GM23338 (cell line): ENCODE data around the gene TECPR2. TPM values are rescaled to one million over a fixed set of nuclear protein-coding genes. Genes with fewer than 3 reads are reported as not detected.

ENCODE experiments used
- ATAC-seq: fragments of 200-7000 bp; cut with Tn5 transposase; 3 replicates; pipeline ENCODE4 v1.9.1; 2020
- DNase-seq: peaks from one replicate; pipeline ENCODE4 v3.0.0-alpha.2; 2015; ENCODE audit warnings: low spot score
- H2AFZ ChIP-seq: fragments of 200-600 bp; sonication (generic); 2 replicates; pipeline ENCODE4 v1.8.0; 2016; ENCODE audit warnings: antibody characterized with exemption, mild to moderate bottlenecking, moderate library complexity
- H3F3A ChIP-seq: fragments of 200-600 bp; sonication (generic); replicated peaks from 2 replicates; pipeline ENCODE4 v1.8.0; 2017; ENCODE audit warnings: antibody characterized with exemption, mixed run types, low read depth
- H3K27ac ChIP-seq: fragments of 200-600 bp; sonication (generic); 2 replicates; pipeline ENCODE4 v1.6.1; 2016; ENCODE audit warnings: low read depth
- H3K27me3 ChIP-seq: fragments of 200-600 bp; sonication (generic); 2 replicates; pipeline ENCODE4 v1.8.0; 2016; ENCODE audit warnings: mild to moderate bottlenecking, mixed run types, moderate library complexity; ENCODE audit not compliant: insufficient read depth
- H3K36me3 ChIP-seq: fragments of 200-600 bp; sonication (generic); 2 replicates; pipeline ENCODE4 v1.8.0; 2016; ENCODE audit warnings: mild to moderate bottlenecking; ENCODE audit not compliant: insufficient read depth
- H3K4me1 ChIP-seq: fragments of 200-600 bp; sonication (generic); 2 replicates; pipeline ENCODE4 v1.8.0; 2016; ENCODE audit warnings: mild to moderate bottlenecking, moderate library complexity; ENCODE audit not compliant: insufficient read depth
- H3K4me2 ChIP-seq: fragments of 200-600 bp; sonication (generic); 2 replicates; pipeline ENCODE4 v1.7.1; 2017; ENCODE audit warnings: mixed run types
- H3K4me3 ChIP-seq: fragments of 200-600 bp; sonication (generic); 2 replicates; pipeline ENCODE4 v1.6.1; 2016; ENCODE audit warnings: mixed run types
- H3K79me2 ChIP-seq: fragments of 200-600 bp; sonication (generic); replicated peaks from 2 replicates; pipeline ENCODE4 v1.8.0; 2017; ENCODE audit warnings: mild to moderate bottlenecking; ENCODE audit not compliant: insufficient read depth
- H3K9me2 ChIP-seq: fragments of 200-600 bp; sonication (generic); 2 replicates; pipeline ENCODE4 v1.8.0; 2017; ENCODE audit not compliant: insufficient read depth
- H4K20me1 ChIP-seq: fragments of 200-600 bp; sonication (generic); replicated peaks from 2 replicates; pipeline ENCODE4 v1.8.0; 2017; ENCODE audit warnings: mild to moderate bottlenecking; ENCODE audit not compliant: insufficient read depth
- H3K27ac Mint-ChIP-seq: 2 replicates; pipeline ENCODE4 v1.8.0; 2020; ENCODE audit warnings: inconsistent platforms, mild to moderate bottlenecking, moderate library complexity, mixed read lengths
- H3K27me3 Mint-ChIP-seq: 3 replicates; pipeline ENCODE4 v1.8.0; 2022; ENCODE audit warnings: low read depth, mild to moderate bottlenecking, moderate library complexity, mixed read lengths, inconsistent platforms; ENCODE audit not compliant: insufficient read depth, poor library complexity
- H3K36me3 Mint-ChIP-seq: 3 replicates; pipeline ENCODE4 v1.8.0; 2021; ENCODE audit warnings: low read depth, mild to moderate bottlenecking, inconsistent platforms, moderate library complexity, mixed read lengths
- H3K4me1 Mint-ChIP-seq: 3 replicates; pipeline ENCODE4 v1.8.0; 2020; ENCODE audit warnings: mild to moderate bottlenecking, inconsistent platforms, mixed read lengths
- H3K4me3 Mint-ChIP-seq: 3 replicates; pipeline ENCODE4 v1.8.0; 2021; ENCODE audit warnings: moderate library complexity, mild to moderate bottlenecking, inconsistent platforms, mixed read lengths
- H3K9me3 Mint-ChIP-seq: 3 replicates; pipeline ENCODE4 v1.8.0; 2020; ENCODE audit warnings: moderate library complexity, mild to moderate bottlenecking, inconsistent platforms, mixed read lengths
- CREB1 ChIP-seq: fragments of 250-450 bp; sonication (Bioruptor Pico); IDR thresholded peaks from 2 replicates; pipeline ENCODE4 v1.5.0; 2020; ENCODE audit warnings: low read depth, mild to moderate bottlenecking, moderate library complexity
- ETS1 ChIP-seq: IDR thresholded peaks from 2 replicates; pipeline ENCODE4 v1.6.1; 2016; ENCODE audit warnings: antibody characterized with exemption
- EZH2 ChIP-seq: fragments of 200-600 bp; sonication (generic); IDR thresholded peaks from one replicate; pipeline ENCODE4 v1.8.0; 2017; ENCODE audit warnings: antibody characterized with exemption, mild to moderate bottlenecking, low read depth; ENCODE audit not compliant: unreplicated experiment
- EZH2phosphoT487 ChIP-seq: fragments of 200-600 bp; sonication (generic); IDR thresholded peaks from one replicate; pipeline ENCODE4 v1.8.1; 2018; ENCODE audit warnings: antibody characterized with exemption; ENCODE audit not compliant: unreplicated experiment
- JUNB ChIP-seq: IDR thresholded peaks from one replicate; pipeline ENCODE4 v1.6.1; 2016; ENCODE audit warnings: antibody characterized with exemption; ENCODE audit not compliant: unreplicated experiment
- NANOG ChIP-seq: IDR thresholded peaks from 2 replicates; pipeline ENCODE4 v1.6.1; 2016; ENCODE audit warnings: antibody characterized with exemption, borderline replicate concordance
- POLR2AphosphoS5 ChIP-seq: IDR thresholded peaks from 2 replicates; pipeline ENCODE4 v1.6.1; 2016; ENCODE audit warnings: antibody characterized with exemption, low read depth
- STAT1 ChIP-seq: IDR thresholded peaks from one replicate; pipeline ENCODE4 v1.6.1; 2016; ENCODE audit warnings: antibody characterized with exemption; ENCODE audit not compliant: unreplicated experiment
- ZNF114 ChIP-seq: fragments of 250-450 bp; sonication (Bioruptor Pico); IDR thresholded peaks from 2 replicates; pipeline ENCODE4 v1.5.0; 2020; ENCODE audit warnings: mild to moderate bottlenecking, moderate library complexity
- ZNF331 ChIP-seq: fragments of 250-450 bp; sonication (Bioruptor Pico); IDR thresholded peaks from 2 replicates; pipeline ENCODE4 v1.5.0; 2020; ENCODE audit warnings: low read depth, mild to moderate bottlenecking, moderate library complexity
- polyA plus RNA-seq: library from polyadenylated mRNA; unstranded; fragments of >200 nt; fragmentation: Nextera tagmentation; extraction: Ambion mirVana; gene quantifications from 2 replicates; pipeline ENCODE4 v1.2.1, GENCODE V29; 2016
- total RNA-seq: library from RNA; depleted of rRNA; stranded (reverse); fragments of >200 nt; shearing (Covaris generic); gene quantifications from 2 replicates; pipeline ENCODE4 v1.2.3, GENCODE V29; 2014
- TF ChIP-seq, protein P1 (sequence below): fragments of 250-450 bp; sonication (Bioruptor Pico); IDR thresholded peaks from 2 replicates; pipeline ENCODE4 v1.5.0; 2020; ENCODE audit warnings: mild to moderate bottlenecking, moderate library complexity
- TF ChIP-seq, protein P2 (sequence below), 2 experiments: fragments of 200-600 bp in 1 of 2; sonication (generic) in 1 of 2; conservative IDR thresholded peaks; 2 replicates each; pipeline versions ENCODE4 v1.5.1 to v1.6.1; 2016 to 2017; ENCODE audit warnings: antibody characterized with exemption in 2 of 2, low read depth in 2 of 2, mild to moderate bottlenecking in 2 of 2, moderate library complexity in 1 of 2
- TF ChIP-seq, protein P3 (sequence below): IDR thresholded peaks from one replicate; pipeline ENCODE4 v1.6.1; 2018; ENCODE audit warnings: antibody characterized with exemption; ENCODE audit not compliant: unreplicated experiment

Gene TECPR2
- total and polyA plus RNA-seq, 2 experiments from 2014 or later: 4.8 to 20.5 TPM

DNA sequence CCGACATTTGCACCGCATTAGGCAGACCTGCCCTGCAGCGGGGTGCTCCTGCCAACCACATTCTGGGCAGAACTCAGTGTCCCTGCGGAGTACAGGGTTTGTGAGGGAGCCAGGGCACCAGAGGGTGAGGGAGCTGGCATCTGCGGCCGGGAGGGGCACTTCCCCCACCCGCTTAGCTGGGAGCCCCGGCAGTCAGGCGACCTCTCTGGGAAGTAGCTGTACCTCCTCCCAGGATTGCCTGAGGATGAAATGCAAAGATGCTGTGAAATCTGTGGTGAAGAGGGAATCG lies 88.3 kb downstream of the TECPR2 start (continued):
- TF ChIP-seq EZH2 (no peak), EZH2phosphoT487 (no peak), POLR2AphosphoS5 (no peak), ZNF331 (CRISPR knock-in tag) (no peak)

- Mint-ChIP-seq H3K9me3 (no peaks in the 10 kb centered on the region), H3K4me1 (no peaks in the 10 kb centered on the region), H3K36me3 (peaks cover 12% of the 10 kb centered on the region; the same call in 2 of the 3 replicates), H3K27me3 (no peaks in the 10 kb centered on the region), H3K27ac (no peak overlapping the region), H3K4me3 (no peak overlapping the region)
- TF ChIP-seq, protein P1, sequence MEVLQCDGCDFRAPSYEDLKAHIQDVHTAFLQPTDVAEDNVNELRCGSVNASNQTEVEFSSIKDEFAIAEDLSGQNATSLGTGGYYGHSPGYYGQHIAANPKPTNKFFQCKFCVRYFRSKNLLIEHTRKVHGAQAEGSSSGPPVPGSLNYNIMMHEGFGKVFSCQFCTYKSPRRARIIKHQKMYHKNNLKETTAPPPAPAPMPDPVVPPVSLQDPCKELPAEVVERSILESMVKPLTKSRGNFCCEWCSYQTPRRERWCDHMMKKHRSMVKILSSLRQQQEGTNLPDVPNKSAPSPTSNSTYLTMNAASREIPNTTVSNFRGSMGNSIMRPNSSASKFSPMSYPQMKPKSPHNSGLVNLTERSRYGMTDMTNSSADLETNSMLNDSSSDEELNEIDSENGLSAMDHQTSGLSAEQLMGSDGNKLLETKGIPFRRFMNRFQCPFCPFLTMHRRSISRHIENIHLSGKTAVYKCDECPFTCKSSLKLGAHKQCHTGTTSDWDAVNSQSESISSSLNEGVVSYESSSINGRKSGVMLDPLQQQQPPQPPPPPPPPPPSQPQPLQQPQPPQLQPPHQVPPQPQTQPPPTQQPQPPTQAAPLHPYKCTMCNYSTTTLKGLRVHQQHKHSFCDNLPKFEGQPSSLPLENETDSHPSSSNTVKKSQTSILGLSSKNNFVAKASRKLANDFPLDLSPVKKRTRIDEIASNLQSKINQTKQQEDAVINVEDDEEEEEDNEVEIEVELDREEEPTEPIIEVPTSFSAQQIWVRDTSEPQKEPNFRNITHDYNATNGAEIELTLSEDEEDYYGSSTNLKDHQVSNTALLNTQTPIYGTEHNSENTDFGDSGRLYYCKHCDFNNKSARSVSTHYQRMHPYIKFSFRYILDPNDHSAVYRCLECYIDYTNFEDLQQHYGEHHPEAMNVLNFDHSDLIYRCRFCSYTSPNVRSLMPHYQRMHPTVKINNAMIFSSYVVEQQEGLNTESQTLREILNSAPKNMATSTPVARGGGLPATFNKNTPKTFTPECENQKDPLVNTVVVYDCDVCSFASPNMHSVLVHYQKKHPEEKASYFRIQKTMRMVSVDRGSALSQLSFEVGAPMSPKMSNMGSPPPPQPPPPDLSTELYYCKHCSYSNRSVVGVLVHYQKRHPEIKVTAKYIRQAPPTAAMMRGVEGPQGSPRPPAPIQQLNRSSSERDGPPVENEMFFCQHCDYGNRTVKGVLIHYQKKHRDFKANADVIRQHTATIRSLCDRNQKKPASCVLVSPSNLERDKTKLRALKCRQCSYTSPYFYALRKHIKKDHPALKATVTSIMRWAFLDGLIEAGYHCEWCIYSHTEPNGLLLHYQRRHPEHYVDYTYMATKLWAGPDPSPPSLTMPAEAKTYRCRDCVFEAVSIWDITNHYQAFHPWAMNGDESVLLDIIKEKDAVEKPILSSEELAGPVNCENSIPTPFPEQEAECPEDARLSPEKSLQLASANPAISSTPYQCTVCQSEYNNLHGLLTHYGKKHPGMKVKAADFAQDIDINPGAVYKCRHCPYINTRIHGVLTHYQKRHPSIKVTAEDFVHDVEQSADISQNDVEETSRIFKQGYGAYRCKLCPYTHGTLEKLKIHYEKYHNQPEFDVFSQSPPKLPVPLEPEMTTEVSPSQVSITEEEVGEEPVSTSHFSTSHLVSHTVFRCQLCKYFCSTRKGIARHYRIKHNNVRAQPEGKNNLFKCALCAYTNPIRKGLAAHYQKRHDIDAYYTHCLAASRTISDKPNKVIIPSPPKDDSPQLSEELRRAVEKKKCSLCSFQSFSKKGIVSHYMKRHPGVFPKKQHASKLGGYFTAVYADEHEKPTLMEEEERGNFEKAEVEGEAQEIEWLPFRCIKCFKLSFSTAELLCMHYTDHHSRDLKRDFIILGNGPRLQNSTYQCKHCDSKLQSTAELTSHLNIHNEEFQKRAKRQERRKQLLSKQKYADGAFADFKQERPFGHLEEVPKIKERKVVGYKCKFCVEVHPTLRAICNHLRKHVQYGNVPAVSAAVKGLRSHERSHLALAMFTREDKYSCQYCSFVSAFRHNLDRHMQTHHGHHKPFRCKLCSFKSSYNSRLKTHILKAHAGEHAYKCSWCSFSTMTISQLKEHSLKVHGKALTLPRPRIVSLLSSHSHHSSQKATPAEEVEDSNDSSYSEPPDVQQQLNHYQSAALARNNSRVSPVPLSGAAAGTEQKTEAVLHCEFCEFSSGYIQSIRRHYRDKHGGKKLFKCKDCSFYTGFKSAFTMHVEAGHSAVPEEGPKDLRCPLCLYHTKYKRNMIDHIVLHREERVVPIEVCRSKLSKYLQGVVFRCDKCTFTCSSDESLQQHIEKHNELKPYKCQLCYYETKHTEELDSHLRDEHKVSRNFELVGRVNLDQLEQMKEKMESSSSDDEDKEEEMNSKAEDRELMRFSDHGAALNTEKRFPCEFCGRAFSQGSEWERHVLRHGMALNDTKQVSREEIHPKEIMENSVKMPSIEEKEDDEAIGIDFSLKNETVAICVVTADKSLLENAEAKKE (CRISPR knock-in tag): no peak
- TF ChIP-seq JUNB: no peak
- TF ChIP-seq EZH2phosphoT487: no peak
- no peak for TF ChIP-seq ETS1
- no peak for TF ChIP-seq ZNF114 (CRISPR knock-in tag)
- no peak for TF ChIP-seq EZH2
- no peak for TF ChIP-seq STAT1
- TF ChIP-seq, protein P2, sequence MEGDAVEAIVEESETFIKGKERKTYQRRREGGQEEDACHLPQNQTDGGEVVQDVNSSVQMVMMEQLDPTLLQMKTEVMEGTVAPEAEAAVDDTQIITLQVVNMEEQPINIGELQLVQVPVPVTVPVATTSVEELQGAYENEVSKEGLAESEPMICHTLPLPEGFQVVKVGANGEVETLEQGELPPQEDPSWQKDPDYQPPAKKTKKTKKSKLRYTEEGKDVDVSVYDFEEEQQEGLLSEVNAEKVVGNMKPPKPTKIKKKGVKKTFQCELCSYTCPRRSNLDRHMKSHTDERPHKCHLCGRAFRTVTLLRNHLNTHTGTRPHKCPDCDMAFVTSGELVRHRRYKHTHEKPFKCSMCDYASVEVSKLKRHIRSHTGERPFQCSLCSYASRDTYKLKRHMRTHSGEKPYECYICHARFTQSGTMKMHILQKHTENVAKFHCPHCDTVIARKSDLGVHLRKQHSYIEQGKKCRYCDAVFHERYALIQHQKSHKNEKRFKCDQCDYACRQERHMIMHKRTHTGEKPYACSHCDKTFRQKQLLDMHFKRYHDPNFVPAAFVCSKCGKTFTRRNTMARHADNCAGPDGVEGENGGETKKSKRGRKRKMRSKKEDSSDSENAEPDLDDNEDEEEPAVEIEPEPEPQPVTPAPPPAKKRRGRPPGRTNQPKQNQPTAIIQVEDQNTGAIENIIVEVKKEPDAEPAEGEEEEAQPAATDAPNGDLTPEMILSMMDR (conservative IDR thresholded peaks at IDR 0.05; ENCODE audit: low read depth in 2 of 2): no peak
- TF ChIP-seq ZNF331 (CRISPR knock-in tag): no peak
- no peak for TF ChIP-seq NANOG
- TF ChIP-seq CREB1: no peak
- TF ChIP-seq, protein P3, sequence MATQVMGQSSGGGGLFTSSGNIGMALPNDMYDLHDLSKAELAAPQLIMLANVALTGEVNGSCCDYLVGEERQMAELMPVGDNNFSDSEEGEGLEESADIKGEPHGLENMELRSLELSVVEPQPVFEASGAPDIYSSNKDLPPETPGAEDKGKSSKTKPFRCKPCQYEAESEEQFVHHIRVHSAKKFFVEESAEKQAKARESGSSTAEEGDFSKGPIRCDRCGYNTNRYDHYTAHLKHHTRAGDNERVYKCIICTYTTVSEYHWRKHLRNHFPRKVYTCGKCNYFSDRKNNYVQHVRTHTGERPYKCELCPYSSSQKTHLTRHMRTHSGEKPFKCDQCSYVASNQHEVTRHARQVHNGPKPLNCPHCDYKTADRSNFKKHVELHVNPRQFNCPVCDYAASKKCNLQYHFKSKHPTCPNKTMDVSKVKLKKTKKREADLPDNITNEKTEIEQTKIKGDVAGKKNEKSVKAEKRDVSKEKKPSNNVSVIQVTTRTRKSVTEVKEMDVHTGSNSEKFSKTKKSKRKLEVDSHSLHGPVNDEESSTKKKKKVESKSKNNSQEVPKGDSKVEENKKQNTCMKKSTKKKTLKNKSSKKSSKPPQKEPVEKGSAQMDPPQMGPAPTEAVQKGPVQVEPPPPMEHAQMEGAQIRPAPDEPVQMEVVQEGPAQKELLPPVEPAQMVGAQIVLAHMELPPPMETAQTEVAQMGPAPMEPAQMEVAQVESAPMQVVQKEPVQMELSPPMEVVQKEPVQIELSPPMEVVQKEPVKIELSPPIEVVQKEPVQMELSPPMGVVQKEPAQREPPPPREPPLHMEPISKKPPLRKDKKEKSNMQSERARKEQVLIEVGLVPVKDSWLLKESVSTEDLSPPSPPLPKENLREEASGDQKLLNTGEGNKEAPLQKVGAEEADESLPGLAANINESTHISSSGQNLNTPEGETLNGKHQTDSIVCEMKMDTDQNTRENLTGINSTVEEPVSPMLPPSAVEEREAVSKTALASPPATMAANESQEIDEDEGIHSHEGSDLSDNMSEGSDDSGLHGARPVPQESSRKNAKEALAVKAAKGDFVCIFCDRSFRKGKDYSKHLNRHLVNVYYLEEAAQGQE: no peak
- TF ChIP-seq POLR2AphosphoS5: no peak
- Histone ChIP-seq H3K36me3 (no peaks in the 10 kb centered on the region), H3K27ac (no peak overlapping the region), H3K4me1 (no peaks in the 10 kb centered on the region), H4K20me1 (no peaks in the 10 kb centered on the region), H3K79me2 (no peaks in the 10 kb centered on the region), H2AFZ (no peak overlapping the region), H3K27me3 (no peaks in the 10 kb centered on the region), H3K4me2 (no peak overlapping the region), H3K4me3 (no peak overlapping the region), H3K9me2 (no peaks in the 10 kb centered on the region), H3F3A (no peaks in the 10 kb centered on the region)
- DNase-seq (no peak), ATAC-seq (no peak)
Observed at GRCh38 chr14:102452302-102452701, 89.6 kb downstream of the TECPR2 start.
